SU-DHL-6 (cell line): ENCODE measurements around the gene VSIG10L.

Experiments used
- H2AFZ ChIP-seq: fragments of 200-600 bp; sonication (generic); 2 replicates; pipeline ENCODE4 v1.6.1; 2014; ENCODE audit warnings: low read depth, mild to moderate bottlenecking, moderate library complexity, mixed read lengths, antibody characterized with exemption, low read length; ENCODE audit not compliant: severe bottlenecking
- H3F3A ChIP-seq: fragments of 200-600 bp; shearing (Covaris generic); 2 replicates; pipeline ENCODE4 v1.6.0; 2016; ENCODE audit warnings: antibody characterized with exemption, mild to moderate bottlenecking; ENCODE audit not compliant: insufficient read depth
- H3K27ac ChIP-seq: fragments of 200-600 bp; sonication (generic); 2 replicates; pipeline ENCODE4 v1.5.1; 2016; ENCODE audit warnings: low read depth, mild to moderate bottlenecking, low read length, moderate library complexity, mixed read lengths
- H3K27me3 ChIP-seq: fragments of 200-600 bp; sonication (generic), shearing (Covaris generic); 2 replicates; pipeline ENCODE4 v1.6.0; 2014; ENCODE audit warnings: mild to moderate bottlenecking, low read length
- H3K36me3 ChIP-seq: fragments of 200-600 bp; sonication (generic); 2 replicates; pipeline ENCODE4 v1.6.1; 2014; ENCODE audit warnings: mild to moderate bottlenecking, low read length, mixed read lengths
- H3K4me2 ChIP-seq: fragments of 300-600, 200-600 bp; shearing (Covaris generic), sonication (generic); 2 replicates; pipeline ENCODE4 v1.6.0; 2014; ENCODE audit warnings: low read length, low read depth, mild to moderate bottlenecking; ENCODE audit not compliant: poor library complexity, severe bottlenecking
- H3K4me3 ChIP-seq: fragments of 200-600 bp; sonication (generic); 2 replicates; pipeline ENCODE4 v1.5.1; 2014; ENCODE audit warnings: antibody characterized with exemption, low read length, mild to moderate bottlenecking, mixed read lengths; ENCODE audit not compliant: insufficient read depth, poor library complexity, severe bottlenecking
- H3K79me2 ChIP-seq: fragments of 200-600 bp; sonication (generic); 2 replicates; pipeline ENCODE4 v1.6.1; 2014; ENCODE audit warnings: mild to moderate bottlenecking, low read length, moderate library complexity; ENCODE audit not compliant: insufficient read depth
- H3K9ac ChIP-seq: fragments of 200-600 bp; sonication (generic); 2 replicates; pipeline ENCODE4 v1.7.0; 2014; ENCODE audit warnings: mild to moderate bottlenecking, low read length
- H3K9me2 ChIP-seq: fragments of 200-600 bp; sonication (generic); replicated peaks from 2 replicates; pipeline ENCODE4 v1.6.1; 2014; ENCODE audit warnings: low read length; ENCODE audit not compliant: insufficient read depth
- H3K9me3 ChIP-seq: fragments of 200-600 bp; sonication (generic); 2 replicates; pipeline ENCODE4 v1.6.1; 2014; ENCODE audit warnings: low read length, mixed read lengths; ENCODE audit not compliant: insufficient read depth
- H4K20me1 ChIP-seq: fragments of 200-600 bp; sonication (generic); 2 replicates; pipeline ENCODE4 v1.6.1; 2014; ENCODE audit warnings: low read depth, mild to moderate bottlenecking, antibody characterized with exemption, low read length, moderate library complexity, mixed read lengths
- CTCF ChIP-seq: fragments of 200-600 bp; sonication (generic); IDR thresholded peaks from one replicate; pipeline ENCODE4 v1.5.1; 2017; ENCODE audit warnings: antibody characterized with exemption, mild to moderate bottlenecking, low read length, moderate library complexity; ENCODE audit not compliant: insufficient read depth, poor library complexity, severe bottlenecking
- EZH2phosphoT487 ChIP-seq: fragments of 200-600 bp; sonication (generic), shearing (Covaris generic); conservative IDR thresholded peaks from 2 replicates; pipeline ENCODE4 v1.6.1; 2018; ENCODE audit warnings: mild to moderate bottlenecking, antibody characterized with exemption, low read length, moderate library complexity, mixed read lengths

Gene VSIG10L

GRCh38 chr19:51380379-51380778 lies 38.4 kb upstream of the VSIG10L start:
- H2AFZ ChIP-seq = no peak overlapping the region
- H3K36me3 ChIP-seq = no peaks in the 10 kb centered on the region
- H3K9ac ChIP-seq = no peak overlapping the region
- TF ChIP-seq EZH2phosphoT487 = no peak
- TF ChIP-seq CTCF = no peak
- H4K20me1 ChIP-seq = no peaks in the 10 kb centered on the region
- no peak overlapping the region for H3K27ac ChIP-seq
- no peaks in the 10 kb centered on the region for H3K9me2 ChIP-seq
- no peaks in the 10 kb centered on the region for H3K27me3 ChIP-seq
- no peaks in the 10 kb centered on the region for H3F3A ChIP-seq
- H3K79me2 ChIP-seq = no peaks in the 10 kb centered on the region
- no peaks in the 10 kb centered on the region for H3K9me3 ChIP-seq
- no peak overlapping the region for H3K4me3 ChIP-seq
- H3K4me2 ChIP-seq = no peak overlapping the region

GRCh38 chr19:51377422-51377821 lies 35.5 kb upstream of the VSIG10L start:
- Histone ChIP-seq H3K4me3 (no peak overlapping the region), H3K9me3 (no peaks in the 10 kb centered on the region), H3K4me2 (no peak overlapping the region), H3F3A (no peaks in the 10 kb centered on the region), H3K9me2 (no peaks in the 10 kb centered on the region), H2AFZ (no peak overlapping the region), H4K20me1 (no peaks in the 10 kb centered on the region), H3K36me3 (no peaks in the 10 kb centered on the region), H3K79me2 (no peaks in the 10 kb centered on the region), H3K9ac (no peak overlapping the region), H3K27me3 (no peaks in the 10 kb centered on the region), H3K27ac (no peak overlapping the region)
- TF ChIP-seq EZH2phosphoT487 = no peak
- no peak for TF ChIP-seq CTCF

GRCh38 chr19:51375504-51376221 lies 33.7 kb upstream of the VSIG10L start:
- Histone ChIP-seq H3K9me3 (no peaks in the 10 kb centered on the region), H4K20me1 (no peaks in the 10 kb centered on the region), H3K4me2 (no peak overlapping the region), H3K36me3 (no peaks in the 10 kb centered on the region), H3K4me3 (no peak overlapping the region), H3K27me3 (no peaks in the 10 kb centered on the region), H3F3A (no peaks in the 10 kb centered on the region), H3K27ac (no peak overlapping the region), H3K9ac (no peak overlapping the region), H3K9me2 (no peaks in the 10 kb centered on the region), H3K79me2 (no peaks in the 10 kb centered on the region), H2AFZ (no peak overlapping the region)
- TF ChIP-seq CTCF (no peak), EZH2phosphoT487 (no peak)
